GM12878 (cell line): Measurements from ENCODE around the gene GLB1L2.

Source experiments
- CHD2 ChIP-seq: IDR thresholded peaks from 2 replicates; pipeline ENCODE4 v1.6.1; 2011; ENCODE audit warnings: low read depth, low read length, improper control_type of control experiment, borderline replicate concordance
- CTCF ChIP-seq, 3 experiments: IDR thresholded peaks in 2 of 3; conservative IDR thresholded peaks in 1 of 3; 2 replicates each; pipeline ENCODE4 v1.5.1; 2011; ENCODE audit warnings: low read depth in 3 of 3, low read length in 3 of 3, mild to moderate bottlenecking in 3 of 3, control low read depth in 2 of 3, moderate library complexity in 2 of 3, inconsistent platforms in 1 of 3, mixed read lengths in 1 of 3; ENCODE audit not compliant: control insufficient read depth in 2 of 3, insufficient read depth in 1 of 3; ENCODE audit errors: extremely low read depth in 1 of 3
- E2F4 ChIP-seq: IDR thresholded peaks from 2 replicates; pipeline ENCODE4 v1.6.1; 2012; ENCODE audit warnings: low read depth, low read length, improper control_type of control experiment
- EGR1 ChIP-seq, 2 experiments: IDR thresholded peaks; 1 replicate in 1 of 2; 2 replicates in 1 of 2; pipeline ENCODE4 v1.6.1; 2011 to 2012; ENCODE audit warnings: low read depth in 2 of 2, low read length in 2 of 2, borderline replicate concordance in 1 of 2, mild to moderate bottlenecking in 1 of 2, moderate library complexity in 1 of 2
- ESRRA ChIP-seq: IDR thresholded peaks from 2 replicates; pipeline ENCODE4 v1.6.1; 2012; ENCODE audit warnings: mild to moderate bottlenecking, low read length, improper control_type of control experiment
- EZH2 ChIP-seq: IDR thresholded peaks from 2 replicates; pipeline ENCODE4 v1.6.1; 2012; ENCODE audit warnings: low read depth, mild to moderate bottlenecking, control low read depth, inconsistent platforms, low read length, borderline replicate concordance; ENCODE audit not compliant: control insufficient read depth
- NR2C1 ChIP-seq: fragments of 450-650 bp; IDR thresholded peaks from 2 replicates; pipeline ENCODE4 v1.6.1; 2017; ENCODE audit warnings: antibody characterized with exemption, mild to moderate bottlenecking, moderate library complexity
- POLR2A ChIP-seq: IDR thresholded peaks from 2 replicates; pipeline ENCODE4 v1.6.1; 2011; ENCODE audit warnings: low read depth, mild to moderate bottlenecking, low read length
- POLR2AphosphoS2 ChIP-seq: IDR thresholded peaks from 2 replicates; pipeline ENCODE4 v1.6.1; 2011; ENCODE audit warnings: low read depth, mild to moderate bottlenecking, low read length, improper control_type of control experiment, moderate library complexity
- RELA ChIP-seq: fragments of 450-650 bp; IDR thresholded peaks from 2 replicates; pipeline ENCODE4 v1.8.0; 2014; ENCODE audit warnings: borderline replicate concordance; ENCODE audit not compliant: partially characterized antibody
- SIN3A ChIP-seq: IDR thresholded peaks from 2 replicates; pipeline ENCODE4 v1.6.1; 2012; ENCODE audit warnings: low read depth, low read length, improper control_type of control experiment
- SIX5 ChIP-seq: IDR thresholded peaks from 2 replicates; pipeline ENCODE4 v1.6.1; 2011; ENCODE audit warnings: mild to moderate bottlenecking, low read depth, low read length, moderate library complexity; ENCODE audit not compliant: severe bottlenecking
- YY1 ChIP-seq: IDR thresholded peaks from 2 replicates; pipeline ENCODE4 v1.6.1; 2011; ENCODE audit warnings: low read depth, mild to moderate bottlenecking, low read length

GRCh38 chr11:134289789-134290188 is 42.0 kb upstream of the GLB1L2 start:
- TF ChIP-seq POLR2A (no peak), CTCF (IDR thresholded peaks at IDR 0.05 in 2 of 3, conservative IDR thresholded peaks at IDR 0.05 in 1 of 3; ENCODE audit: control insufficient read depth in 2 of 3, extremely low read depth in 1 of 3, insufficient read depth in 1 of 3, low read depth in 3 of 3, low read length in 3 of 3) (no peak), E2F4 (no peak), CHD2 (no peak), SIN3A (no peak), RELA (no peak), ESRRA (no peak), YY1 (no peak), NR2C1 (no peak), EGR1 (IDR thresholded peaks at IDR 0.05; ENCODE audit: borderline replicate concordance in 1 of 2, low read depth in 2 of 2, low read length in 2 of 2) (no peak), POLR2AphosphoS2 (no peak), SIX5 (no peak), EZH2 (no peak)
